HG03095 (cell line): ENCODE data around the gene ARSG.
"Not testable (repeated sequence)": the region's sequence is repeated elsewhere in the genome, so short reads cannot be mapped to it uniquely, and the experiment has no call there.

ENCODE experiments used
- ATAC-seq: cut with Tn5 transposase; IDR thresholded peaks from one replicate; pipeline ENCODE4 v1.9.1; 2021; ENCODE audit warnings: moderate library complexity; ENCODE audit not compliant: unreplicated experiment

ARSG gene

GRCh38 chr17:68326681-68327080, 35.4 kb downstream of the ARSG start:
- ATAC-seq: no peak

- ATAC-seq: no peak
Observed at GRCh38 chr17:68327823-68328557, 36.7 kb downstream of the ARSG start.

- no peak for ATAC-seq
Observed at GRCh38 chr17:68328676-68329075, 37.4 kb downstream of the ARSG start.

GRCh38 chr17:68329331-68329730, 38.0 kb downstream of the ARSG start:
- no peak for ATAC-seq

- not testable (repeated sequence) for ATAC-seq
Observed at GRCh38 chr17:68331932-68332331, 40.6 kb downstream of the ARSG start.

GRCh38 chr17:68334393-68334792, 43.1 kb downstream of the ARSG start:
- no peak for ATAC-seq

GRCh38 chr17:68341482-68341881, 50.2 kb downstream of the ARSG start:
- no peak for ATAC-seq

- ATAC-seq: no peak
Observed at GRCh38 chr17:68343976-68344375, 52.7 kb downstream of the ARSG start.

GRCh38 chr17:68344701-68345136, 53.4 kb downstream of the ARSG start:
- no peak for ATAC-seq

- ATAC-seq: peak; percentile 48
Observed at GRCh38 chr17:68346448-68346847, 55.2 kb downstream of the ARSG start.

GRCh38 chr17:68347380-68347779, 56.1 kb downstream of the ARSG start:
- ATAC-seq: no peak

GRCh38 chr17:68349157-68349556, 57.9 kb downstream of the ARSG start:
- peak; percentile 88 for ATAC-seq

GRCh38 chr17:68351395-68351794, 60.1 kb downstream of the ARSG start:
- no peak for ATAC-seq

GRCh38 chr17:68352041-68352440, 60.7 kb downstream of the ARSG start:
- ATAC-seq: no peak

- ATAC-seq: not testable (repeated sequence)
Observed at GRCh38 chr17:68352671-68353070, 61.4 kb downstream of the ARSG start.

GRCh38 chr17:68353111-68353521, 61.8 kb downstream of the ARSG start:
- no peak for ATAC-seq

GRCh38 chr17:68354311-68354710, 63.0 kb downstream of the ARSG start:
- not testable (repeated sequence) for ATAC-seq

- not testable (repeated sequence) for ATAC-seq
Observed at GRCh38 chr17:68355108-68355507, 63.8 kb downstream of the ARSG start.

- peak; percentile 93 for ATAC-seq
Observed at GRCh38 chr17:68356520-68356919, 65.2 kb downstream of the ARSG start.

GRCh38 chr17:68356949-68357455, 65.7 kb downstream of the ARSG start:
- ATAC-seq: no peak

- no peak for ATAC-seq
Observed at GRCh38 chr17:68357886-68358285, 66.6 kb downstream of the ARSG start.

GRCh38 chr17:68359791-68360535, 68.7 kb downstream of the ARSG start:
- ATAC-seq: no peak
